Epithelial cell of proximal tubule (primary cell): Measurements from ENCODE around the gene C19orf73. TPM values are rescaled to one million over a fixed set of nuclear protein-coding genes. Genes with fewer than 3 reads are reported as not detected.

Experiments used
- DNase-seq: peaks from one replicate; pipeline ENCODE4 v3.0.0-alpha.2; 2011; ENCODE audit warnings: low read depth
- H3K4me3 ChIP-seq: 2 replicates; pipeline ENCODE4 v1.5.1; 2011; ENCODE audit warnings: low read depth, mild to moderate bottlenecking, low read length
- CTCF ChIP-seq: conservative IDR thresholded peaks from 2 replicates; pipeline ENCODE4 v1.5.1; 2012; ENCODE audit warnings: low read depth, mild to moderate bottlenecking, low read length
- total RNA-seq: library from RNA; depleted of rRNA; stranded (reverse); fragments of >200 nt; gene quantifications from 2 replicates; pipeline ENCODE4 v1.2.3, GENCODE V29; 2015

Gene C19orf73, protein sequence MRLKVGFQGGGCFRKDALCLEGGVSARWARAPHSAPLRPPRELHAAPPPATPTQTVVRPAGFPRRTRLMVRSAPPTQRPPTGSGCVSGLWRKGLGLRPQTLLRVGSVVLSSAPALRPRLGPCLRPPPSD
- 2.7 and 10.3 TPM in 2 replicates for total RNA-seq

- DNase-seq = no peak
- TF ChIP-seq CTCF = no peak
- H3K4me3 ChIP-seq = peak within 1 kb of the TSS; percentile 79
These were observed at the start of gene C19orf73 for GRCh38 chr19:49118565-49119410. C19orf73 (minus strand) TSS chr19:49119143; CDS start chr19:49119022, 121 bp downstream.

- H3K4me3 ChIP-seq = no peak overlapping the region
- no peak for TF ChIP-seq CTCF
- no peak for DNase-seq
These were observed 49.5 kb upstream of the C19orf73 start for GRCh38 chr19:49168421-49168820.

DNA sequence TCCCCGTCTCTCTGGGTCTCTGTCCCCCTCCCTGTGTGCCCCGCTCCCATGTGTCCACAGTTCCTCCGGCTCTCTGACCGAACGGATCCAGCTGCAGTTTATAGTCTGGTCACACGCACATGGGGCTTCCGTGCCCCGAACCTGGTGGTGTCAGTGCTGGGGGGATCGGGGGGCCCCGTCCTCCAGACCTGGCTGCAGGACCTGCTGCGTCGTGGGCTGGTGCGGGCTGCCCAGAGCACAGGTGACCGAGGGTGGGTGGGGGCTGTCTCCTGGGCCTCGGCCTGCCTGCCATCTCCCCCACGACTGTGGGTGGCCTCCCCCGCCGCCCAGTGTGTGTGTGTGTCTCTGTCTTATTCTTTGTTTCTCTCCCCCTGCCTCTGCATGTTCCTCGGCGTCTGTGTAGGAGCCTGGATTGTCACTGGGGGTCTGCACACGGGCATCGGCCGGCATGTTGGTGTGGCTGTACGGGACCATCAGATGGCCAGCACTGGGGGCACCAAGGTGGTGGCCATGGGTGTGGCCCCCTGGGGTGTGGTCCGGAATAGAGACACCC is 49.0 kb upstream of the C19orf73 start:
- TF ChIP-seq CTCF = no peak
- no peak for DNase-seq
- no peak overlapping the region for H3K4me3 ChIP-seq

GRCh38 chr19:49165865-49166301 is 46.9 kb upstream of the C19orf73 start:
- no peak for DNase-seq
- no peak overlapping the region for H3K4me3 ChIP-seq
- TF ChIP-seq CTCF = no peak

GRCh38 chr19:49165111-49165750 is 46.3 kb upstream of the C19orf73 start:
- H3K4me3 ChIP-seq = no peak overlapping the region
- DNase-seq = no peak
- no peak for TF ChIP-seq CTCF

- no peak for TF ChIP-seq CTCF
- no peak overlapping the region for H3K4me3 ChIP-seq
- DNase-seq = no peak
These were observed 43.0 kb upstream of the C19orf73 start for GRCh38 chr19:49161987-49162386.
